ENCODE results near the gene CDH8.

DNA sequence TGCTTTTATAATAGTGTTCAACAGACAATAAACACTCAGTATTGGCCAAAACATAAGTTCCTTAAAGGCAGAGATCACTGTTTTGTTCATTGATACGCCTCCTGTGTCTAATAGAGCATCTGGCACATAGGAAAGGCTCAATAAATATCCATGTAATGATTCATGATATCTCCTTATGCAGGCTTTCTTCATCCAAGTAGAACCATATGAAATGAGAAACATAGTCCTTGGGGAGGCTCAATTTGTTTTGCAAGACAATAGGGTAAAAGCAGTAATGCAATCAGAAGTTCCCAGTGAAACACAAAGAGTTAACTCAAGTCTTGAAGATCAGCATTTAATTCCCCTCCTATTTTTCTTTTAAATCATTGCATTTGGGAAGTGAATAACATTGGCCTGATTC lies 16.4 kb downstream of the CDH8 start:
- TF ChIP-seq POLR2AphosphoS5 (IDR thresholded peaks at IDR 0.05; ENCODE audit: borderline replicate concordance, low read depth, low read length) (no peak), EZH2 (IDR thresholded peaks at IDR 0.05) (no peak), FOXP2 (optimal IDR thresholded peaks at IDR 0.05; ENCODE audit: control extremely low read depth, extremely low read length, insufficient read depth) (no peak)
